Endodermal cell (in vitro differentiated cells): ENCODE results near the gene ZBTB22. TPM values are rescaled to one million over a fixed set of nuclear protein-coding genes. Genes with fewer than 3 reads are reported as not detected.

Experiments used
- DNase-seq: peaks from one replicate; pipeline ENCODE4 v3.0.0-alpha.2; 2017
- H3K27ac ChIP-seq: 2 replicates; pipeline ENCODE4 v1.5.1; 2013; ENCODE audit warnings: mild to moderate bottlenecking, low read depth, low read length, moderate library complexity
- H3K27me3 ChIP-seq: 2 replicates; pipeline ENCODE4 v1.6.1; 2013; ENCODE audit warnings: mild to moderate bottlenecking, low read length, moderate library complexity; ENCODE audit not compliant: insufficient read depth, control insufficient read depth, poor library complexity, severe bottlenecking
- H3K36me3 ChIP-seq: 2 replicates; pipeline ENCODE4 v1.7.0; 2013; ENCODE audit warnings: mild to moderate bottlenecking, low read length, moderate library complexity; ENCODE audit not compliant: control insufficient read depth, insufficient read depth
- H3K4me1 ChIP-seq: one replicate; pipeline ENCODE4 v1.7.0; 2013; ENCODE audit warnings: low read length; ENCODE audit not compliant: control insufficient read depth, insufficient read depth
- H3K4me3 ChIP-seq: 2 replicates; pipeline ENCODE4 v1.5.1; 2013; ENCODE audit warnings: mild to moderate bottlenecking, low read length, moderate library complexity
- H3K9ac ChIP-seq: 2 replicates; pipeline ENCODE4 v1.6.1; 2013; ENCODE audit warnings: mild to moderate bottlenecking, low read length, moderate library complexity; ENCODE audit not compliant: poor library complexity, severe bottlenecking; ENCODE audit errors: extremely low read depth
- H3K9me3 ChIP-seq: 2 replicates; pipeline ENCODE4 v1.6.1; 2013; ENCODE audit warnings: mild to moderate bottlenecking, low read length, moderate library complexity; ENCODE audit not compliant: control insufficient read depth
- H3K27ac Mint-ChIP-seq: 2 replicates; pipeline ENCODE4 v1.8.0; 2020; ENCODE audit warnings: mixed read lengths
- H3K27me3 Mint-ChIP-seq: 2 replicates; pipeline ENCODE4 v1.8.0; 2021; ENCODE audit warnings: mild to moderate bottlenecking, mixed read lengths; ENCODE audit not compliant: insufficient read depth
- H3K36me3 Mint-ChIP-seq: 2 replicates; pipeline ENCODE4 v1.8.0; 2020; ENCODE audit warnings: low read depth, mixed read lengths
- H3K4me1 Mint-ChIP-seq: 2 replicates; pipeline ENCODE4 v1.8.0; 2020; ENCODE audit warnings: mixed read lengths
- H3K4me3 Mint-ChIP-seq: 2 replicates; pipeline ENCODE4 v1.8.0; 2020; ENCODE audit warnings: mild to moderate bottlenecking, moderate library complexity, mixed read lengths
- H3K9me3 Mint-ChIP-seq: 2 replicates; pipeline ENCODE4 v1.8.0; 2020; ENCODE audit warnings: mild to moderate bottlenecking, mixed read lengths
- CTCF ChIP-seq: fragments of 200-600 bp; sonication (generic); conservative IDR thresholded peaks from 2 replicates; pipeline ENCODE4 v1.5.0; 2021; ENCODE audit warnings: antibody characterized with exemption, mild to moderate bottlenecking
- WGBS, 2 experiments: methylation state at CpG; one replicate each; pipeline versions ENCODE4 v1.1.5 to v1.1.7; 2013; ENCODE audit warnings: missing lambda C conversion rate in 2 of 2, mixed read lengths in 1 of 2; ENCODE audit not compliant: insufficient coverage in 1 of 2, insufficient read length in 1 of 2; 5-methylcytosine and 5-hydroxymethylcytosine counted together
- total RNA-seq, 2 donors: library from RNA; stranded (reverse); fragmentation: NEBNext Ultra II Directional in 1 of 2; extraction: Animal tissue kit (Norgen Biotek cat#: 25700) in 1 of 2; gene quantifications; 2 replicates in 1 of 2; 3 replicates in 1 of 2; pipeline ENCODE4 v1.2.1, GENCODE V29; 2021

ZBTB22 gene
- total RNA-seq, 2 donors from 2014 or later, result 15.2 to 19.8 TPM

DNA sequence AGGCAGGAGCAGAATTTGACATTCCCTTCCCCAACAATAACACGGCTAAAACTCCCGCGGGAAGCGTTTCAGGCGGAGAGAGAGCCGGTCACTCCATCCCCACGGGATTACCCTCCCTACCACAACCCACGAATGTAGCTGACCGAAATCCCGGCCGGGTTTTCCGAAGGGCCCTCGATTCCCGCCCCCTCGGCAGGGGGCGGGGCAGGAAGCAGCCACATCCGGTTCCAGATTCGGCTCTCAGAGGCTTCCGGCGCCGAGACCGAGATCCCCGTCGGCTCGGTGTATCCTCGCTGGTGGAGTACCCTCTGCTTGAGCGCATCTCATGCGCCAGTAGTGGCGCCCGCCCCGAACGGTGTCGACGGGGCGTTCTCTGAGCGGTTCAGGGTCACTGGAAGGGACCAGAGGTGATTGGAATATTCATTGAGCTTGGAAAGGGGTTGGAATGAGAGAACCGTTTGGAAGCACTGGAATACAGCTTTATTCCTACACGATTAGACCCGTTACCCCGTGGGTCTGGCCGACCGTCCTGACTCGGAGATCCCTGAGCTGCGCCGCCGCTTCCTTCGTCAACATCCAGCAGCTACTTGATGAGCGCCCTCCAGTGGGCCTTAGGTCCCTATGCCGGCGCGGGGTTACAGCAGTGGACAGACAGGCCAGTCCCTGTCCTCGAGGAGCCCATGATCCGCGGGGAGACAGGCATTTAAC, 18.2 kb downstream of the ZBTB22 start:
- peaks cover 10% of the 10 kb centered on the region for H3K36me3 ChIP-seq
- H3K4me1 ChIP-seq, result no peaks in the 10 kb centered on the region
- H3K27me3 ChIP-seq, result no peaks in the 10 kb centered on the region
- H3K27ac ChIP-seq, result peak overlapping the region; percentile 94
- 0% methylated on average over 17 to 54 of the region's 54 CpGs for WGBS, 2 experiments
- DNase-seq, result peak; percentile 94
- peak overlapping the region; percentile 95 for H3K9ac ChIP-seq
- peaks cover 5% of the 10 kb centered on the region for H3K4me1 Mint-ChIP-seq
- H3K27ac Mint-ChIP-seq, result peak overlapping the region; percentile 100
- peaks cover 7% of the 10 kb centered on the region for H3K36me3 Mint-ChIP-seq
- H3K4me3 ChIP-seq, result peak overlapping the region; percentile 99
- no peaks in the 10 kb centered on the region for H3K9me3 Mint-ChIP-seq
- H3K9me3 ChIP-seq, result no peaks in the 10 kb centered on the region
- H3K27me3 Mint-ChIP-seq, result no peaks in the 10 kb centered on the region
- TF ChIP-seq CTCF, result peak; percentile 91
- peak overlapping the region; percentile 100 for H3K4me3 Mint-ChIP-seq

- Histone ChIP-seq H3K9me3 (no peaks in the 10 kb centered on the region), H3K27ac (peak within 1 kb of the TSS; percentile 94), H3K9ac (peak within 1 kb of the TSS; percentile 95), H3K27me3 (no peaks in the 10 kb centered on the region), H3K36me3 (peaks cover 13% of the 10 kb centered on the region), H3K4me3 (peak within 1 kb of the TSS; percentile 99), H3K4me1 (no peaks in the 10 kb centered on the region)
- no peak for DNase-seq
- H3K9me3 Mint-ChIP-seq, result no peaks in the 10 kb centered on the region
- H3K27ac Mint-ChIP-seq, result peak within 1 kb of the TSS; percentile 100
- H3K4me3 Mint-ChIP-seq, result peak within 1 kb of the TSS; percentile 100
- H3K27me3 Mint-ChIP-seq, result no peaks in the 10 kb centered on the region
- WGBS, 2 experiments, result 0% methylated on average over 3 to 34 of the region's 34 CpGs
- H3K4me1 Mint-ChIP-seq, result peaks cover 5% of the 10 kb centered on the region
- H3K36me3 Mint-ChIP-seq, result peaks cover 11% of the 10 kb centered on the region
- TF ChIP-seq CTCF, result no peak
These were observed 18.7 kb downstream of the ZBTB22 start, which contains the start of gene RGL2 for GRCh38 chr6:33298773-33299236. TSS of gene RGL2 (minus strand) at chr6:33298942. CDS start at chr6:33298610, 332 bp downstream.

DNA sequence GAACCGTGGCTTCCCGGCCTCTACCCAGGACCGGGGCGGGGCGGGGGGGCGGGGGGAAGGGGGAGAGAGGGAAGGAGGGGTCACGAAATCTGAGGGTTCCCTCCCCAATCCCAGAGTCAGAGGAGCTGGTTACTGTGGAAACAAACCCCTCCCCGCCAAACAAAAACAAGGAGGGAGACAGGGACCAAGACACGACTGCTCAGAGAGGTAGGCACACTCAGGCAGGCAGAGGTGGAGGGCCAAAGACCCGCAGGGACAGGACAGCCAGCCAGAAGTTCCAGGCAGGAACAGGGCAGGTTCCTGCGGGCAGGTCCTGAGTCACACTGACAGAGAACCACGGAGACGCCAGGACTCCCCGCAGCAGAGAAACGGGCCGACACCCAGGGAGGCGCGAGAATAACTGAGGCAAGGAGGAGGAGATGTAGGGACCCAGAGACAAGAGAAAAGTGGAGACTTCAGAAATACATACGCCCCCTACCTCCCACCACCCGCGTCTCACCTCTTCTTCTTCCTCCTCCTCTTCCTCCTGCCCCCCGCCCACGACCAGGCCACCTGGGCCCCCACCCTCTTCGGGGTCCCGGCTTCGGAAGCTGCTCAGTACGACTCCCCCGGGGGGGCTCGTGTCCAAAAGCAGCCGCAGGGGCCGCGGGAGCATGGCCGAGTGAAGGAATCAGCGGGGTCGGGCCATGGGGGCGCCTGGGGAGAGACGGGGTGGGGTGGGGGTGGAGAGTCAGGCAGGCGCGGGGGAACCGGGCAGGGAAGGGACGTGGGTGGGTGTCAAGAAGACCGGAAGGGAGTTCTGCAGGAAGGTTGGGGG, 19.4 kb downstream of the ZBTB22 start:
- no peaks in the 10 kb centered on the region for H3K4me1 ChIP-seq
- Mint-ChIP-seq H3K36me3 (peaks cover 11% of the 10 kb centered on the region), H3K4me1 (peaks cover 5% of the 10 kb centered on the region), H3K9me3 (no peaks in the 10 kb centered on the region), H3K4me3 (peak overlapping the region; percentile 100), H3K27ac (peak overlapping the region; percentile 95), H3K27me3 (no peaks in the 10 kb centered on the region)
- H3K9me3 ChIP-seq, result no peaks in the 10 kb centered on the region
- H3K27ac ChIP-seq, result peak overlapping the region; percentile 29
- H3K27me3 ChIP-seq, result no peaks in the 10 kb centered on the region
- H3K4me3 ChIP-seq, result peak overlapping the region; percentile 99
- TF ChIP-seq CTCF, result peak; percentile 38
- DNase-seq, result peak; percentile 95
- H3K9ac ChIP-seq, result peak overlapping the region; percentile 95
- 0 to 1% methylated on average over 4 to 35 of the region's 42 CpGs for WGBS, 2 experiments
- H3K36me3 ChIP-seq, result peaks cover 14% of the 10 kb centered on the region
